Stimulated activated memory B cell treated with anti-CD40 and anti-IgM and Interleukin-4, amounts not matched to agents 10 μg/mL and 1 μg/mL and 100 μg/mL, for 72 hours (primary cell): ENCODE data around the gene CER1.

Source experiments
- ATAC-seq: fragments of 150-1000 bp; cut with Tn5 transposase; 2 replicates; pipeline ENCODE4 v1.10.0; 2021
- H3K27ac Mint-ChIP-seq: one replicate; pipeline ENCODE4 v1.8.0; 2022; ENCODE audit warnings: mild to moderate bottlenecking, mixed read lengths
- H3K27me3 Mint-ChIP-seq: one replicate; pipeline ENCODE4 v1.8.0; 2022; ENCODE audit warnings: mixed read lengths
- H3K36me3 Mint-ChIP-seq: one replicate; pipeline ENCODE4 v1.8.0; 2022; ENCODE audit warnings: mixed read lengths
- H3K4me1 Mint-ChIP-seq: one replicate; pipeline ENCODE4 v1.8.0; 2022; ENCODE audit warnings: mixed read lengths
- H3K4me3 Mint-ChIP-seq: one replicate; pipeline ENCODE4 v1.8.0; 2022; ENCODE audit warnings: mild to moderate bottlenecking, moderate library complexity, mixed read lengths
- H3K9me3 Mint-ChIP-seq: one replicate; pipeline ENCODE4 v1.8.0; 2022; ENCODE audit warnings: mixed read lengths

CER1 gene, protein sequence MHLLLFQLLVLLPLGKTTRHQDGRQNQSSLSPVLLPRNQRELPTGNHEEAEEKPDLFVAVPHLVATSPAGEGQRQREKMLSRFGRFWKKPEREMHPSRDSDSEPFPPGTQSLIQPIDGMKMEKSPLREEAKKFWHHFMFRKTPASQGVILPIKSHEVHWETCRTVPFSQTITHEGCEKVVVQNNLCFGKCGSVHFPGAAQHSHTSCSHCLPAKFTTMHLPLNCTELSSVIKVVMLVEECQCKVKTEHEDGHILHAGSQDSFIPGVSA

DNA sequence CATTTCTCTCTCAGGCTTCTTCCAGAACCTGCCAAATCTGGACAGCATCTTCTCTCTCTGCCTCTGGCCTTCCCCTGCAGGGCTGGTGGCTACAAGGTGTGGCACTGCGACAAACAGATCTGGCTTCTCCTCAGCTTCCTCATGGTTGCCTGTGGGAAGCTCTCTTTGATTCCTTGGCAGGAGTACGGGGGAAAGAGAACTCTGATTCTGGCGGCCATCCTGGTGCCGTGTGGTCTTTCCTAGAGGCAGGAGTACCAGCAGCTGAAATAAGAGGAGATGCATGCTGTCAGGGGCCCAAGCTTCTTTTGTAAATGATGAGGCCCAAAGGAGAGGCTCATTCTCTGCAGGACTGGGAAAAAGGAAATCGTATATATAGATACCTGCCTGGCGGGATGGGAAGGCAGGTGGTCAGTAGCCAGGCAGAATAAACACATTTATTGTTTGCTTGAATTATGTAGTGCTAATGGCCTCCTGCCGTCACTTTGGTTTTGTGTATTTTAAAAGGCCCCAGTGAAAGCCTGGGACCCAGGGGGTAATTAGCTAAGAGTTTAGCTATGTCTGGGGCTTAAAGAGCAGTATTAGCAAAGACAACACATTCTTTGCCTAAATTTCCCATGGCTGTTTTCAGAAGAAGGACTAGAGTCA is at the start of gene CER1:
Gene CER1, minus strand, starts transcription at position 343 of the 645 bp plus-strand sequence. Its CDS starts 61 bp downstream, at position 282.
- no peak within 1 kb of the TSS for H3K4me3 Mint-ChIP-seq

GRCh38 chr9:14770592-14770991 is 48.1 kb upstream of the CER1 start:
- ATAC-seq: no peak
- Mint-ChIP-seq H3K4me1 (peaks cover 6% of the 10 kb centered on the region), H3K9me3 (no peaks in the 10 kb centered on the region), H3K36me3 (no peaks in the 10 kb centered on the region), H3K27ac (no peak overlapping the region), H3K4me3 (no peak overlapping the region), H3K27me3 (peaks cover 14% of the 10 kb centered on the region)

More for the DNA sequence above, at the start of gene CER1:
- Mint-ChIP-seq H3K27me3 (no peaks in the 10 kb centered on the region), H3K36me3 (no peaks in the 10 kb centered on the region), H3K4me1 (no peaks in the 10 kb centered on the region), H3K9me3 (no peaks in the 10 kb centered on the region), H3K27ac (no peak within 1 kb of the TSS)
- no peak for ATAC-seq

- peaks cover under 1% of the 10 kb centered on the region for H3K9me3 Mint-ChIP-seq
- H3K27ac Mint-ChIP-seq: no peak overlapping the region
- no peak for ATAC-seq
- no peaks in the 10 kb centered on the region for H3K36me3 Mint-ChIP-seq
- peaks cover 17% of the 10 kb centered on the region for H3K27me3 Mint-ChIP-seq
- no peak overlapping the region for H3K4me3 Mint-ChIP-seq
- H3K4me1 Mint-ChIP-seq: peaks cover 6% of the 10 kb centered on the region
Observed at GRCh38 chr9:14769230-14769571, 46.7 kb upstream of the CER1 start.

DNA sequence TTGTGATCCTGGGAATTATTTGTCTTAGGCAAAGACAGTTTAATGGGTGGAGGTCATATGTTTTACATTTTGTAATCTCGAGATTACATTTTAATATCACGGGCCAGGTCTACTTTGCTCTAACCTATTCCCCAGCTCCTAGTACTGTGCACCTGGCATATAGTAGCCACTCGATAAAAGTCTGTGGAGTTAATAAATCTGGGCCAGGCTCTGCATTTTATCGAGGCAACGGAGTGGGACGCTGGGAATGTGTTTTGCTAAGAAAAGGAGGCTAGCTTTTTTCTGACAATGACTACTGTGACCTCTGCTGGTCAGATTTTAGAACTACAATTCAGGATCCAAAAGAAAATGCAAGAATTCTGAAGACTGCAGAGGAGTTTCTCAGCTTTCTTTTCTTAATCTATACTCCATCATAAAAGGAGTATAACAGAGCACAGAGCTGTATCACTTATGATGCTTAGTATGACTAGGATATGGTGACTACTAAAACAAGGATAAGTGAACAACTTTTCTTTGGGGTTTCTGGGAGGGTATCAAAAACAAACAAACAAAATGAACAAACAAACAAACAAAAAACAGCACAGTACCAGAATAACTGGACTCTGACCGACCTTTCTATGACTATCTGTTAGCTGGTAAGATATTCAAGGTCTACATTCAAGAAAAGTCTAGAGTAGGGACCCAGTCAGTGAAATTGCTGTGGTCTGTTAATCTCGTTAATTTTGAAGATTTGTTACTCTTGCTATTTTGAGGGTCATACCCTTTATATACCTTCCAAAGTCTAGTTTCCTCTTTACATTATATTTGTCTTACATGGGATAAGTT is 46.1 kb upstream of the CER1 start:
- Mint-ChIP-seq H3K4me1 (peaks cover 6% of the 10 kb centered on the region), H3K36me3 (no peaks in the 10 kb centered on the region), H3K27me3 (peaks cover 21% of the 10 kb centered on the region), H3K27ac (no peak overlapping the region), H3K4me3 (no peak overlapping the region), H3K9me3 (peaks cover 4% of the 10 kb centered on the region)
- ATAC-seq: no peak

DNA sequence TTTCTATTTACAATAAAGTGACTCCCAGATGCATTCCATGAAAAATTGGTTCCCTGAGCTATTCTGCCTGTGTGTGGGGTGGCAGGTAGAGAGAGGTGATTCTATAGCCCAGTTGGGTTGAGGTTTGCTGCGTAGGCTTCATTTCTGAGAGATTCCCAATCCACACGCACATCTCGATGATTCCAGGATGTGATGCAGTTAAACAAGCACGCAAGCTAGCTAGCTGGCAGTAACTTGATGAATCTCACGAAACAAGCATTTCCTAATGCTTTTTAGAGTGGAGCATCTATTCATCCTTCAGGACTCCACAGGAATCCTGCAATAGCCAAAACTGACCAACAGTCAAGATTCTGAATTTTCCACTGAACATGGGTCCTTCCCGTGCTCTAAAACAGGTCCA is 43.8 kb upstream of the CER1 start:
- ATAC-seq: no peak
- Mint-ChIP-seq H3K27ac (no peak overlapping the region), H3K27me3 (peaks cover 30% of the 10 kb centered on the region), H3K9me3 (peaks cover 4% of the 10 kb centered on the region), H3K4me3 (no peak overlapping the region), H3K4me1 (peaks cover 6% of the 10 kb centered on the region), H3K36me3 (no peaks in the 10 kb centered on the region)

DNA sequence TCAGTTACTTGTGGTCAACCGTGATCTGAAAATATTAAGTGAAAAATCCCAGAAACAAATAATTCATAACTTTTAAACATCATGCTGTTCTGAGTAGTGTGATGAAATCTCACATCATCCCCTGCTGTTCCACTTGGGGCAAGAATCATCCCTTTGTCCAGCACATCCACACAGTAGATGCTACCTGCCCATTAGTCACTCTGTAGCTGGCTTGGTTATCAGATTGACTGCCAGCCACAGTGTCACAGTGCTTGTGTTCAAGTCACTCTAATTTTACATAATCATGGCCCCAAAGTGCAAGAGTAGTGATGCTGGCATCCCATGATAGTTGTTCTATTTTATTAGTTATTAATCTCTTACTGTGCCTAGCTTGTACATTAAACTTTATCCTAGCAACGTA is 39.1 kb upstream of the CER1 start:
- peaks cover 4% of the 10 kb centered on the region for H3K9me3 Mint-ChIP-seq
- peaks cover 24% of the 10 kb centered on the region for H3K27me3 Mint-ChIP-seq
- no peak overlapping the region for H3K4me3 Mint-ChIP-seq
- no peaks in the 10 kb centered on the region for H3K36me3 Mint-ChIP-seq
- H3K27ac Mint-ChIP-seq: no peak overlapping the region
- no peak for ATAC-seq
- H3K4me1 Mint-ChIP-seq: no peaks in the 10 kb centered on the region

GRCh38 chr9:14760060-14760459 is 37.5 kb upstream of the CER1 start:
- H3K36me3 Mint-ChIP-seq: no peaks in the 10 kb centered on the region
- no peak overlapping the region for H3K4me3 Mint-ChIP-seq
- H3K9me3 Mint-ChIP-seq: peaks cover 4% of the 10 kb centered on the region
- H3K4me1 Mint-ChIP-seq: no peaks in the 10 kb centered on the region
- ATAC-seq: no peak
- no peak overlapping the region for H3K27ac Mint-ChIP-seq
- H3K27me3 Mint-ChIP-seq: peaks cover 24% of the 10 kb centered on the region

GRCh38 chr9:14756291-14756690 is 33.8 kb upstream of the CER1 start:
- peaks cover 8% of the 10 kb centered on the region for H3K27me3 Mint-ChIP-seq
- H3K27ac Mint-ChIP-seq: no peak overlapping the region
- no peaks in the 10 kb centered on the region for H3K4me1 Mint-ChIP-seq
- no peak overlapping the region for H3K4me3 Mint-ChIP-seq
- H3K36me3 Mint-ChIP-seq: no peaks in the 10 kb centered on the region
- H3K9me3 Mint-ChIP-seq: no peaks in the 10 kb centered on the region
- ATAC-seq: no peak

- H3K36me3 Mint-ChIP-seq: no peaks in the 10 kb centered on the region
Observed at GRCh38 chr9:14752871-14753270, 30.3 kb upstream of the CER1 start.

DNA sequence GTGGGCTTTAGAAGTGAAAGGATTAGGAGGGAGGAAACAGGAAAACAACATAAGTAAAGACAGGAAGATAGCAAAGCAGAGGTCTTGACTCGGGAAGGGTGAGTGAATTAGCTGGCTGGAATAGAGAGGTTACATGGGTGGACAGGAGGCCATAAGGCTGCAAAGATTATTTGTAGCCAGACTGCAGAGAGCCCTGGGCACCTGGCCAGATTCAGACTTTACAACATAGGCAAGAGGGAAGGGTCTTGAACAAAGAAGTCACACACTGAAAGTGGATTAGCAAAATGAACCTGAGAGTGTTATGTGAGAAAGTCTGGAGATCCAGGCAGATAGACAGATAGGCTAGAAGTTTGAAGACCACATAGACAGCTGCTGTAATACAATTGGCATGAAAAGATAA is 29.7 kb upstream of the CER1 start:
- Mint-ChIP-seq H3K36me3 (no peaks in the 10 kb centered on the region), H3K4me3 (no peak overlapping the region), H3K4me1 (no peaks in the 10 kb centered on the region), H3K27me3 (peaks cover 24% of the 10 kb centered on the region), H3K27ac (no peak overlapping the region), H3K9me3 (no peaks in the 10 kb centered on the region)
- ATAC-seq: no peak

More at GRCh38 chr9:14752871-14753270, 30.3 kb upstream of the CER1 start:
- ATAC-seq: no peak
- Mint-ChIP-seq H3K4me3 (no peak overlapping the region), H3K27ac (no peak overlapping the region), H3K27me3 (peaks cover 26% of the 10 kb centered on the region), H3K4me1 (no peaks in the 10 kb centered on the region), H3K9me3 (no peaks in the 10 kb centered on the region)

- H3K27ac Mint-ChIP-seq: no peak overlapping the region
- no peaks in the 10 kb centered on the region for H3K9me3 Mint-ChIP-seq
- no peaks in the 10 kb centered on the region for H3K4me1 Mint-ChIP-seq
- H3K27me3 Mint-ChIP-seq: peaks cover 19% of the 10 kb centered on the region
- no peak overlapping the region for H3K4me3 Mint-ChIP-seq
- ATAC-seq: no peak
- H3K36me3 Mint-ChIP-seq: no peaks in the 10 kb centered on the region
Observed at GRCh38 chr9:14750821-14751220, 28.3 kb upstream of the CER1 start.

DNA sequence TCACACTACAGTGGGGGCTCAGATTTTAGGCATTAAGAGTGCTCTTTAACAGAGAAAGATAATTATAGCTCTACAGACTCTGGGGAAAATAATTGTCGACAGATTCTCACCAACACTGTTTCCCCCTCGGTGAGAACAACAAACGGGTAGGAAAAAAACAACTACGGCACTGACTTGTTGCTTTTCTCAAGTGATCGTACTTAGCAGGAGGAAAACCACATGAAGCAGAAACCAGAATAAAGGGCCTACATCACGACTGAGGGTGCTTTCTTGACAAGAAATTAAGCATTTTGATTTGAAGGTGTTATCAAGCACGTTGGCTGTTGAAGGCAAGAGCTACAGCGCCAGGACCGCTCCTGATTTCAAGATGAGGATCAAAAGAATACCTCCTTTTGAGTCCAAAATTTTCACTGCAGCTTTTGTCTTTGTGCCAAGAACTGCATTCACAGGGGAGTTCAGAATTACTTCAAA is 27.2 kb upstream of the CER1 start:
- Mint-ChIP-seq H3K4me3 (no peak overlapping the region), H3K4me1 (no peaks in the 10 kb centered on the region), H3K27ac (no peak overlapping the region), H3K27me3 (peaks cover 19% of the 10 kb centered on the region), H3K9me3 (peaks cover 3% of the 10 kb centered on the region), H3K36me3 (no peaks in the 10 kb centered on the region)
- ATAC-seq: no peak

DNA sequence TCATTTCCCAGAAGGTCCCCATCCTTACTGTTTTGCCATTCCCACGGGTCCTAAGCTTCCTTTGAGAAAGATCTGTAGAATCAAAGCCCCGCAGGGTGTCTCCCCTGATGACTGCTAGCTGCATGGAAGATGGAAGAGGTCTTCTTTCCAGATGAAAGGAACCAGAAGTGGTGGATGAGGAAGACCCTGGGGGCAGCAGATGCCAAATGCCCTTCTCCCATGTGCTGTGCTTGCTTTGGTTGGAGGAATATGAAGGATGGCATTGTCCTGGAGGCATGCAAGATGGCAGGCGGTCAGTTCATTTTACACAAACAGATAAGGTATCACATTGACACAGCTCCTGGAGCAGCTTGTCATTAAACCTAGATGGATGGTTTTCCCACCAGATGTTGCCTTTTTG is 25.8 kb upstream of the CER1 start:
- Mint-ChIP-seq H3K9me3 (peaks cover 4% of the 10 kb centered on the region), H3K36me3 (no peaks in the 10 kb centered on the region)

DNA sequence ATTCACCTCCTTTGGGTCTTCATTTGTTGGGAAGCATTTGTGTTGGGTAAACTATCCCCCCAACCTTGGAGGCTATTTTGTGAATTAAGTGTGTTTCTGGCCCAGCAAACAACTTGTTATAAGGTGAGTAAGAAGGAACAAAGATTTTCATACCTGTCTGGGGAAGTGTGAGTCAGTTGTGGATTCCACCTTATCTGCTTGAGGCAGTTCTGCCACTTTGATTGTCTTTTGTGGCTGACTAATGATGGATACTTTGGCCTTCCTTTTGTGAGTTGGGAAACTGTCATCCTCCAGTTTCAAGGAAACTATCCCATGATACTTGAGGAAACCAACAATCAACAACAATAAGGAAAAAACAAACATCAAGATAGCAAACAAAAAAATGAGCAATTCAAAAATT is 24.6 kb upstream of the CER1 start:
- no peak overlapping the region for H3K27ac Mint-ChIP-seq
- peaks cover 4% of the 10 kb centered on the region for H3K9me3 Mint-ChIP-seq
- no peaks in the 10 kb centered on the region for H3K36me3 Mint-ChIP-seq
- no peak for ATAC-seq
- H3K4me1 Mint-ChIP-seq: no peaks in the 10 kb centered on the region
- H3K27me3 Mint-ChIP-seq: peaks cover 19% of the 10 kb centered on the region
- H3K4me3 Mint-ChIP-seq: no peak overlapping the region

More for the DNA sequence above, 25.8 kb upstream of the CER1 start:
- Mint-ChIP-seq H3K27ac (no peak overlapping the region), H3K4me1 (no peaks in the 10 kb centered on the region), H3K4me3 (no peak overlapping the region), H3K27me3 (peaks cover 19% of the 10 kb centered on the region)
- ATAC-seq: no peak

- no peak overlapping the region for H3K27ac Mint-ChIP-seq
- peaks cover 19% of the 10 kb centered on the region for H3K27me3 Mint-ChIP-seq
- no peak overlapping the region for H3K4me3 Mint-ChIP-seq
- peaks cover 4% of the 10 kb centered on the region for H3K9me3 Mint-ChIP-seq
- ATAC-seq: no peak
- H3K4me1 Mint-ChIP-seq: no peaks in the 10 kb centered on the region
- no peaks in the 10 kb centered on the region for H3K36me3 Mint-ChIP-seq
Observed at GRCh38 chr9:14746626-14747025, 24.1 kb upstream of the CER1 start.
